Esophagus muscularis mucosa (tissue), 3 donors: ENCODE data around the gene GINS1.

ENCODE experiments used
- POLR2AphosphoS5 ChIP-seq, 2 donors: sonication (generic); formaldehyde crosslinking; IDR thresholded peaks; one replicate each; pipeline ENCODE4 v1.6.1; 2017; ENCODE audit warnings: antibody characterized with exemption in 2 of 2
- TF ChIP-seq, protein P1 (sequence below), 3 experiments: fragments of 200-600 bp in 2 of 3; fragments of 450-650 bp in 1 of 3; sonication (generic) in 2 of 3; IDR thresholded peaks; one replicate each; pipeline ENCODE4 v1.5.1; 2017 to 2019; ENCODE audit warnings: antibody characterized with exemption in 3 of 3, mild to moderate bottlenecking in 2 of 3, moderate library complexity in 1 of 3

DNA sequence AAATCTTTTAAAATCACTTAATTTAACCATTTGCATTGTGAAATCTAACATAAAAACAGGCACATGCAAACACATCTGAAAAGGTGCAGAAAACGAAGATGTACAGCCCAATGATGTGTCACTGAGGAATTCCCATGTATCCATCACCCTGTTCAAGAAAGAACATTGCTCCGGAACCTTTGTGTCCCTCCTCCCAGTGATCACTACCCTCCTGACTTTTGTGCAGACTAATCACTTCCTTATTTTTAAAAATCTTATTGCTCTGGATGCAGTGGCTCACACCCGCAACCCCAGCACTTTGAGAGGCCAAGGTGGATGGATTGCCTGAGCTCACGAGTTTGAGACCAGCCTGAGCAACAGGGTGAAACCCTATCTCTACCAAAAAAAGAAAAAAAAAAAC is 14.6 kb downstream of the GINS1 start:
- TF ChIP-seq, protein P1, sequence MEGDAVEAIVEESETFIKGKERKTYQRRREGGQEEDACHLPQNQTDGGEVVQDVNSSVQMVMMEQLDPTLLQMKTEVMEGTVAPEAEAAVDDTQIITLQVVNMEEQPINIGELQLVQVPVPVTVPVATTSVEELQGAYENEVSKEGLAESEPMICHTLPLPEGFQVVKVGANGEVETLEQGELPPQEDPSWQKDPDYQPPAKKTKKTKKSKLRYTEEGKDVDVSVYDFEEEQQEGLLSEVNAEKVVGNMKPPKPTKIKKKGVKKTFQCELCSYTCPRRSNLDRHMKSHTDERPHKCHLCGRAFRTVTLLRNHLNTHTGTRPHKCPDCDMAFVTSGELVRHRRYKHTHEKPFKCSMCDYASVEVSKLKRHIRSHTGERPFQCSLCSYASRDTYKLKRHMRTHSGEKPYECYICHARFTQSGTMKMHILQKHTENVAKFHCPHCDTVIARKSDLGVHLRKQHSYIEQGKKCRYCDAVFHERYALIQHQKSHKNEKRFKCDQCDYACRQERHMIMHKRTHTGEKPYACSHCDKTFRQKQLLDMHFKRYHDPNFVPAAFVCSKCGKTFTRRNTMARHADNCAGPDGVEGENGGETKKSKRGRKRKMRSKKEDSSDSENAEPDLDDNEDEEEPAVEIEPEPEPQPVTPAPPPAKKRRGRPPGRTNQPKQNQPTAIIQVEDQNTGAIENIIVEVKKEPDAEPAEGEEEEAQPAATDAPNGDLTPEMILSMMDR (IDR thresholded peaks at IDR 0.05): no peak
- no peak for TF ChIP-seq POLR2AphosphoS5 (IDR thresholded peaks at IDR 0.05)
